UCSD-AML1 (cell line): ENCODE measurements around the gene CTPS1.

Experiments
- DNase-seq: peaks from one replicate; lab custom pipeline; 2025; ENCODE audit not compliant: unreplicated experiment; lab: John Stamatoyannopoulos, UW

The CTPS1 gene

GRCh38 chr1:40988280-40988679 lies 8.8 kb downstream of the CTPS1 start:
- no peak for DNase-seq

- DNase-seq, result no peak
These were observed 9.6 kb downstream of the CTPS1 start for GRCh38 chr1:40989066-40989465.

- DNase-seq, result no peak
These were observed 17.6 kb downstream of the CTPS1 start for GRCh38 chr1:40997096-40997495.

GRCh38 chr1:40998668-40999067 lies 19.2 kb downstream of the CTPS1 start:
- no peak for DNase-seq

GRCh38 chr1:41003127-41003639 lies 23.7 kb downstream of the CTPS1 start:
- no peak for DNase-seq

- peak; percentile 72 for DNase-seq
These were observed 24.2 kb downstream of the CTPS1 start for GRCh38 chr1:41003640-41004220.

- DNase-seq, result no peak
These were observed 26.4 kb downstream of the CTPS1 start for GRCh38 chr1:41005876-41006275.

GRCh38 chr1:41006942-41007865 lies 27.7 kb downstream of the CTPS1 start:
- no peak for DNase-seq

GRCh38 chr1:41009466-41009865 lies 30.0 kb downstream of the CTPS1 start:
- no peak for DNase-seq

- DNase-seq, result no peak
These were observed 30.8 kb downstream of the CTPS1 start for GRCh38 chr1:41010345-41010744.

GRCh38 chr1:41013024-41013423 lies 33.5 kb downstream of the CTPS1 start:
- DNase-seq, result no peak

- no peak for DNase-seq
These were observed 34.3 kb downstream of the CTPS1 start for GRCh38 chr1:41013796-41014195.

GRCh38 chr1:41014871-41015270 lies 35.4 kb downstream of the CTPS1 start:
- no peak for DNase-seq

GRCh38 chr1:41015281-41015896 lies 35.9 kb downstream of the CTPS1 start:
- no peak for DNase-seq

- DNase-seq, result no peak
These were observed 36.5 kb downstream of the CTPS1 start for GRCh38 chr1:41015897-41016470.

GRCh38 chr1:41017141-41018017 lies 37.9 kb downstream of the CTPS1 start:
- DNase-seq, result no peak

GRCh38 chr1:41018018-41018410 lies 38.5 kb downstream of the CTPS1 start:
- DNase-seq, result no peak

GRCh38 chr1:41019353-41019745 lies 39.9 kb downstream of the CTPS1 start:
- DNase-seq, result no peak

- no peak for DNase-seq
These were observed 40.6 kb downstream of the CTPS1 start for GRCh38 chr1:41020109-41020576.

- DNase-seq, result no peak
These were observed 41.2 kb downstream of the CTPS1 start for GRCh38 chr1:41020654-41021053.
